Ovary (tissue), 3 donors: ENCODE measurements around the gene MEG3.

Source experiments
- EP300 ChIP-seq: sonication (generic); formaldehyde crosslinking; IDR thresholded peaks from one replicate; pipeline ENCODE4 v1.6.1; 2017; ENCODE audit warnings: antibody characterized with exemption
- POLR2A ChIP-seq: fragments of 450-650 bp; IDR thresholded peaks from one replicate; pipeline ENCODE4 v1.6.1; 2017; ENCODE audit warnings: antibody characterized with exemption, mild to moderate bottlenecking, moderate library complexity
- TF ChIP-seq, protein P1 (sequence below), 3 donors: fragments of 450-650 bp in 2 of 3; fragments of 200-600 bp in 1 of 3; IDR thresholded peaks; one replicate each; pipeline versions ENCODE4 v1.5.1 to v1.8.0; 2016 to 2022; ENCODE audit warnings: antibody characterized with exemption in 3 of 3, mild to moderate bottlenecking in 1 of 3
- donor health status: DM: no; HTN: no; CAD: no.

DNA sequence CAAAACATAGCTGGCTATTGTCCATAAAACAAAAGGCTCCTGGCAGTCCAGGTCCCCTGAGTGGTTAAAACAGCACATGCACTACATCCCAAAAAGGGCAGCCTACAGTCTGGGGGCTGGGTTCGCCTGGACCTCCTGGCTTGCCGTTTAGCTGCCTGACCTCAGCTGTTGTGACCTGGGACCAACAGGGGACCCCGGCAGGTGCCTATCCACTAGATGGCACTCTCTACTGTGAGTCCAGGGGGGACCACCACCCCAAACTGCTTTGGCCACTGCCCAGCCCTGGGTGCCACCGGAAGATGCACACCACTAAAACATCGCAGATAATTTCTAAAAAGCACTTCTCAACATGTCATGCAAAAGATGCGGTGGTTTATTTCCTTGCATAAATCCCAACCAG lies 80.5 kb downstream of the MEG3 start:
- TF ChIP-seq, protein P1, sequence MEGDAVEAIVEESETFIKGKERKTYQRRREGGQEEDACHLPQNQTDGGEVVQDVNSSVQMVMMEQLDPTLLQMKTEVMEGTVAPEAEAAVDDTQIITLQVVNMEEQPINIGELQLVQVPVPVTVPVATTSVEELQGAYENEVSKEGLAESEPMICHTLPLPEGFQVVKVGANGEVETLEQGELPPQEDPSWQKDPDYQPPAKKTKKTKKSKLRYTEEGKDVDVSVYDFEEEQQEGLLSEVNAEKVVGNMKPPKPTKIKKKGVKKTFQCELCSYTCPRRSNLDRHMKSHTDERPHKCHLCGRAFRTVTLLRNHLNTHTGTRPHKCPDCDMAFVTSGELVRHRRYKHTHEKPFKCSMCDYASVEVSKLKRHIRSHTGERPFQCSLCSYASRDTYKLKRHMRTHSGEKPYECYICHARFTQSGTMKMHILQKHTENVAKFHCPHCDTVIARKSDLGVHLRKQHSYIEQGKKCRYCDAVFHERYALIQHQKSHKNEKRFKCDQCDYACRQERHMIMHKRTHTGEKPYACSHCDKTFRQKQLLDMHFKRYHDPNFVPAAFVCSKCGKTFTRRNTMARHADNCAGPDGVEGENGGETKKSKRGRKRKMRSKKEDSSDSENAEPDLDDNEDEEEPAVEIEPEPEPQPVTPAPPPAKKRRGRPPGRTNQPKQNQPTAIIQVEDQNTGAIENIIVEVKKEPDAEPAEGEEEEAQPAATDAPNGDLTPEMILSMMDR (IDR thresholded peaks at IDR 0.05) = peak in 1 of 3 donors; percentile 9
- TF ChIP-seq POLR2A (no peak), EP300 (no peak)
